GM10266 (cell line): ENCODE measurements around the gene ADGRG1.

Experiments
- DNase-seq: peaks from one replicate; pipeline ENCODE4 v3.0.0; 2012; ENCODE audit errors: extremely low spot score
- TF ChIP-seq, protein P1 (sequence below): IDR thresholded peaks from 2 replicates; pipeline ENCODE4 v1.5.1; 2012; ENCODE audit warnings: mild to moderate bottlenecking, low read depth; ENCODE audit not compliant: control insufficient read depth, insufficient read depth; ENCODE audit errors: missing control alignments

Gene ADGRG1

DNA sequence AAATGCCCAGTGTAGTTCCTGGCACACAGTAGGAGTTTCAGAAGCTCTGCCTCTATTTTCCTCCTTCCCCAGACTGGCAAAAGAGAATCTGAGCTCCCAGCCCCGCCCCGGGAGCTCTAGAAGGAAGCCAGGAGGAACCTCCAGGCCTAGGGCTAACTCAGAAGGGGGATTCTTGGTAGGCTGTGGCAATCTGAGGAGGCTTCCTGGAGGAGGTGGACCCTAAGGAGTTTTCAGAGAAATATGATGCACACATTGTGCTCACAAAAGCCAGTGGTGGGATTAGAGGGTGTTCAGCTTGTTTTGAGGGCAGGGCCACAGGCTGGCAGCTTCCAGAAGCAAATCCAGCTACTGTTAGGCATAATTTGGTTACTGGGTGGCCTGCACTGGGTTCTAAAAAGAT is 10.0 kb downstream of the ADGRG1 start:
- TF ChIP-seq, protein P1, sequence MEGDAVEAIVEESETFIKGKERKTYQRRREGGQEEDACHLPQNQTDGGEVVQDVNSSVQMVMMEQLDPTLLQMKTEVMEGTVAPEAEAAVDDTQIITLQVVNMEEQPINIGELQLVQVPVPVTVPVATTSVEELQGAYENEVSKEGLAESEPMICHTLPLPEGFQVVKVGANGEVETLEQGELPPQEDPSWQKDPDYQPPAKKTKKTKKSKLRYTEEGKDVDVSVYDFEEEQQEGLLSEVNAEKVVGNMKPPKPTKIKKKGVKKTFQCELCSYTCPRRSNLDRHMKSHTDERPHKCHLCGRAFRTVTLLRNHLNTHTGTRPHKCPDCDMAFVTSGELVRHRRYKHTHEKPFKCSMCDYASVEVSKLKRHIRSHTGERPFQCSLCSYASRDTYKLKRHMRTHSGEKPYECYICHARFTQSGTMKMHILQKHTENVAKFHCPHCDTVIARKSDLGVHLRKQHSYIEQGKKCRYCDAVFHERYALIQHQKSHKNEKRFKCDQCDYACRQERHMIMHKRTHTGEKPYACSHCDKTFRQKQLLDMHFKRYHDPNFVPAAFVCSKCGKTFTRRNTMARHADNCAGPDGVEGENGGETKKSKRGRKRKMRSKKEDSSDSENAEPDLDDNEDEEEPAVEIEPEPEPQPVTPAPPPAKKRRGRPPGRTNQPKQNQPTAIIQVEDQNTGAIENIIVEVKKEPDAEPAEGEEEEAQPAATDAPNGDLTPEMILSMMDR, result no peak
- no peak for DNase-seq

DNA sequence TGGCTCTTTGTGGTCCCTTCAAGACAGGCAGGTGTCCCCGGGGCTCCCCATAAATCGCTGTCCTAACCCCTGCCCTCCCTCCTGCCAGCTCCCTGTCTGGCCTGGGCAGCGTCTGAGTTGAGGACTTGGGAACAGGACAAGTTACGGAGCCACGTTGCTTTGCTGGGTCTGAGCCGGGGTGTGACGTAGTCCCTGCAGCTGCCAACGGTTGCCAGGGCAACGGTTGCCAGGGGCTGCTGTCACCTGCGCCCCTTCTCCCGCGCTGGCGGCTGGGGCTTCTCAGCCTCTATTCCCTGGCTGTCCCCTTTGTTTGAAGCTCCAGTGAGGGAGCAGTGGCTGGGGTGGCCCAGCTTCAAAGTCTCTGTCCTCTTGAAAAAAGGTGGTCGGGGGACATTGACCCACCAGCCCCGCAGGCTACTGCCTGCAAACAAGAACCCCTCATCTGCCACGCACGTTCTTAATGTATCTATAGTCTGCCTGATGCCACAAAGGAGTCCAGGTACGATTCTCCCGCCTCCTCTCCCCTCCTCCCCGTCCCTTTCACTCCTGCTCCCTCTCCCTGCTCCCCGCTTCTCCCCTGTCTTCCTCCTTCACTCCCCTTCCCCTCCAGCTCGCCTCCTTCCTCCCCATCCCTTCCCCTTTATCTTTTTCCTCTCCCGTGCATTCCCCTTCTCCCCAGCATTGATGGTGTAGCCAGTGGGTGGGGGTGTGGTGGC is 10.9 kb downstream of the ADGRG1 start:
- TF ChIP-seq, protein P1, result no peak
- DNase-seq, result no peak

DNA sequence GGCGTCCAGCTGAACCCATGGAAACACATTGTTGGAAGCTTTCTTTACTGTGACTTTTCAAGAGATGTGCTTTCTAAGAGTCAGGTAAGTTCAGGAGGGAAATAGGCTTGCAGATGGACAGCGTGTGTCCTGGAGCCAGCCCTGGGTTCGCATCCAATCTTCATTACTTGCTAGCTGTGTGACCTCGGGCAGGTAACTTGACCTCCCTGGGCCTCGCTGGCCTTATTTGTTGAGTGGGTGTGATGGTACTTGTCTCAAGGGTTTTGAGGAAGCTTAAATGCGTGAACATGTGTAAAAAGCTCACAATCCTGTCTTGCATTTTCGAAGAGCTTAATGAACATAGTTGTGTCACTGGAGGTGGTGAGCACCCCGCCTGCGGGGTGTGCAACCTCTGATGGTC is 11.8 kb downstream of the ADGRG1 start:
- TF ChIP-seq, protein P1, result no peak
- DNase-seq, result no peak

DNA sequence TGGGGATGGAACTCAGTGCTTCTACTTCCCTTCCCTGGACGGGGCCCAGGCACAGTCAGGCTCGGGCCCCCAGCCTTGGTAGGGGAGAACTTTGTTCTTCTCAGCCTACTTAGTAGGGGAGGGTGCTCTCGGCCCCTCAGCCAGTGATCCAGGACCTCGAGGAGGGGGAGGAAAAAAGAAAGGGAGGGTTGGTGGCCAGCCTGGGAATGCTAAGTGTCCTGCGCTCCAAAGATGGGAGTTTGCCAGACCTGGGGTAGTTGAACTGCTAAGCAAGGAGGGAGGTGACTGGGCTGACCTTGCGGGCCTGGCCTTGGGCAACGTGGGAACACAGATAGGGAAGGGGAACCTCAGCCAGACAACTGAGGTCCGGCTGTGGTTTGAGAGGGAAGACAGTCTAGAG is 12.2 kb downstream of the ADGRG1 start:
- DNase-seq, result no peak
- TF ChIP-seq, protein P1, result no peak

DNA sequence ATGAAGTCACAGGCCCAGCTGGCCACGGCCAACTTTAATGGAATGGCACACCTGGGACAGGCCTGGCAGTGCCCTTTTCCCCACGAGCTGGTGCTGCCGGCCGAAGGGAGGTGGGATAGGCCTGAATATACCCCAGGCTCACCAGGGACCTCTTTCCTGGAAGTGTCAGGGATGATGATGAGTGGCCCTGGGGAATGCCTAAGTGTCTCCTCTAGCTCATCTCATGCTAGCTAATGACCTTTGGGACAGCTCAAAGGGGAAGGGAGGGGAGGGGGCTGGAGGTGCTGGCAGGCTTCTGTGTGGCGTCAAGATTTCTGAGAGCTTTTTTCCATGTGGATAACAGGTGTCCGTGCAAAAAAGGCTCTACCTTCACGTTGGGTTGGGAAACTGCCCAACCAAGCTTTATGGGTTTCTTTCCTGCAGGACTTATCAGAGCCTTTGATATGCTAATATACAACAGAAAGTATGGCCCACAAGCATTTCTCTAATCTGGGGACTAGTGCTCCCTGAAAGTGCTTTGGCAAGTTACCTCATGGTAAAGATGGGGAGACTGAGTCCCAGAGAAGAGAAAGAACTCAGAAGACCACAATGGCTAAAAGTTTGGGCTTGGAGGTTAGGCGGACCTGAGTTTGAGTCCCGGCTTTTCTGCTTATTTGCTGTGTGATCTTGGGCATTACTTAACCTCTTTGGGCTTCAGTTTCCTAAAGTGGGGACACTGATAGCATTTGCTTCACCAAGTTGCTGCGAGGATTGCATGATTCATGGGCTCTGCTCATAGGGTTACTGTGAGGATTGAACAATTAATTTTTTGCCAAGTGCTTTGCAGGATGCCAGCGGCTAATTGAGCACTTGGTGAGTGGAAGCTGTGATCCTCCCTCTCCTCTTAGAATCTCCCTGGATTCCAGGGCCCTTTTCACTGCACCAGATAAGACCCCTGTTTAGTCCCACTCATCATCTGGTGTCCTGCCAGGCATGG is 14.0 kb downstream of the ADGRG1 start:
- TF ChIP-seq, protein P1, result no peak
- DNase-seq, result no peak

DNA sequence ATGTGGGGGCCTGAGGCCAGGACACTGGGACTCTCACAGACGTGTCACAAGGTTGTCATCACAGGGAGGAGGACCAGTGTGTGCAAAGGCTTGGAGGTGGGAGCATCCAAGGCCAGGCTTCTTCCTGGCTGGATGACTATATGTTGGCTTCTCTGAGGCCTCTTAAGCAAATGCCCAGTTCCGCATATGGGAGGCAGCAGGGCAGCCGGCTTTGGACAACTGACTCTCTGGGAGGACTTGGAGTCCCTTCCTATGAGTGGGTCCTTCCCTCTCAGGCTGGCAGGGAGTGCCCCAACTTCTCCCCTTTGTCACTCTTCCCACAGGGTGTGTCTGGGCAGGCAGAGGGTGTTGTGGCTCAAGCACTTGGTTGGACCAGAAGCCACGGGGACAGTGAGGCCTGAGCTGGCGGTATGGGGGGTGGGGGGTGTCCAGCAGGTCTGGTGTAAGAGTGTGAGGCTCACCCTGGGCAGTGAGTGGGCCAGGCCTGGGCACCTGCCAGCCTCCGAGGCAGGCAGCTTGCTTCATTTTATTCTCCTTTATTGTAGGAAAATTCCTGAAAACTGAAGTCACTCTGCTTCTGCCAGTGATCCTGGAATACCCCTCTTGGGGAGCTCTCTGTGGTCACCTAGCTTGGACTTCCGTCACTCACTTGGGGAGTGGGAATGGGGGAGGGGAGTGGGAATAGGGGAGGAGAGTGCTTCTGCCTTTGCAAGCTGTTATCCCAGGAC is 14.9 kb downstream of the ADGRG1 start:
- no peak for DNase-seq
- TF ChIP-seq, protein P1, result no peak
